Stimulated activated CD8-positive, alpha-beta memory T cell treated with anti-CD3 and anti-CD28 coated beads, Interleukin-4, amount 100 ng/mL, for 24 hours (primary cell): ENCODE data around the gene NUP205.
A peak's percentile ranks its signal among the peaks of the same experiment; 100 is the strongest.

Experiments used
- DNase-seq: peaks from one replicate; pipeline ENCODE4 v3.0.0-alpha.2; 2020; ENCODE audit warnings: low read depth

NUP205 gene

GRCh38 chr7:135550196-135550595 is 7.5 kb upstream of the NUP205 start:
- no peak for DNase-seq

GRCh38 chr7:135552148-135552547 is 5.6 kb upstream of the NUP205 start:
- DNase-seq: no peak

- no peak for DNase-seq
Measured at GRCh38 chr7:135553346-135553745, 4.4 kb upstream of the NUP205 start.

GRCh38 chr7:135558337-135558767 is 635 bp downstream of the NUP205 start:
- peak; percentile 10 for DNase-seq

- no peak for DNase-seq
Measured at GRCh38 chr7:135558881-135559280, 1.2 kb downstream of the NUP205 start.

GRCh38 chr7:135560631-135561030 is 2.9 kb downstream of the NUP205 start:
- no peak for DNase-seq

- DNase-seq: no peak
Measured at GRCh38 chr7:135562720-135563119, 5.0 kb downstream of the NUP205 start.

GRCh38 chr7:135571834-135572233 is 14.1 kb downstream of the NUP205 start:
- no peak for DNase-seq

GRCh38 chr7:135573541-135573940 is 15.8 kb downstream of the NUP205 start:
- DNase-seq: no peak

- DNase-seq: no peak
Measured at GRCh38 chr7:135575296-135575695, 17.6 kb downstream of the NUP205 start.

GRCh38 chr7:135578569-135578968 is 20.9 kb downstream of the NUP205 start:
- no peak for DNase-seq

- DNase-seq: no peak
Measured at GRCh38 chr7:135584362-135585353, 26.9 kb downstream of the NUP205 start.

- DNase-seq: no peak
Measured at GRCh38 chr7:135597181-135597925, 39.6 kb downstream of the NUP205 start.

- no peak for DNase-seq
Measured at GRCh38 chr7:135597926-135598305, 40.2 kb downstream of the NUP205 start.

- DNase-seq: no peak
Measured at GRCh38 chr7:135599471-135599870, 41.8 kb downstream of the NUP205 start.

GRCh38 chr7:135600226-135600625 is 42.5 kb downstream of the NUP205 start:
- DNase-seq: no peak

GRCh38 chr7:135601182-135601581 is 43.5 kb downstream of the NUP205 start:
- no peak for DNase-seq

- no peak for DNase-seq
Measured at GRCh38 chr7:135602304-135602703, 44.6 kb downstream of the NUP205 start.

- no peak for DNase-seq
Measured at GRCh38 chr7:135616136-135616535, 58.4 kb downstream of the NUP205 start.

GRCh38 chr7:135617781-135618180 is 60.1 kb downstream of the NUP205 start:
- no peak for DNase-seq

- no peak for DNase-seq
Measured at GRCh38 chr7:135618510-135618909, 60.8 kb downstream of the NUP205 start.

- no peak for DNase-seq
Measured at GRCh38 chr7:135620447-135620846, 62.7 kb downstream of the NUP205 start.
